Small intestine (tissue), 7 donors: ENCODE data around the gene SRPK1. TPM values are rescaled to one million over a fixed set of nuclear protein-coding genes. Genes with fewer than 3 reads are reported as not detected.

Experiments
- DNase-seq, 2 donors: peaks; one replicate each; pipeline versions ENCODE4 v3.0.0 to v3.0.0-alpha.2; 2013
- FAIRE-seq: peaks from 2 replicates; lab custom pipeline; 2012; peaks lifted over from hg19 to GRCh38; lab: Jason Lieb, UNC
- H3K27ac ChIP-seq, 3 donors: one replicate each; pipeline ENCODE4 v1.5.1; 2013; ENCODE audit warnings: low read length in 2 of 3, mild to moderate bottlenecking in 2 of 3, control low read depth in 1 of 3, inconsistent platforms in 1 of 3, low read depth in 1 of 3, moderate library complexity in 1 of 3
- H3K27me3 ChIP-seq, 3 donors: one replicate each; pipeline ENCODE4 v1.6.1; 2013; ENCODE audit warnings: low read length in 3 of 3, inconsistent platforms in 1 of 3; ENCODE audit not compliant: control insufficient read depth in 3 of 3, insufficient read depth in 3 of 3
- H3K36me3 ChIP-seq, 3 donors: one replicate each; pipeline ENCODE4 v1.6.1; 2013; ENCODE audit warnings: low read length in 3 of 3, inconsistent platforms in 1 of 3, low read depth in 1 of 3, mild to moderate bottlenecking in 1 of 3, moderate library complexity in 1 of 3; ENCODE audit not compliant: control insufficient read depth in 3 of 3, insufficient read depth in 2 of 3
- H3K4me1 ChIP-seq, 3 donors: one replicate each; pipeline ENCODE4 v1.6.1; 2013; ENCODE audit warnings: low read length in 2 of 3, inconsistent platforms in 1 of 3, low read depth in 1 of 3, mild to moderate bottlenecking in 1 of 3, moderate library complexity in 1 of 3; ENCODE audit not compliant: control insufficient read depth in 3 of 3, insufficient read depth in 2 of 3
- H3K4me3 ChIP-seq, 3 donors: one replicate each; pipeline ENCODE4 v1.5.1; 2013; ENCODE audit warnings: low read length in 3 of 3, control low read depth in 1 of 3, inconsistent platforms in 1 of 3, low read depth in 1 of 3, mild to moderate bottlenecking in 1 of 3, moderate library complexity in 1 of 3
- H3K9me3 ChIP-seq, 2 donors: one replicate each; pipeline ENCODE4 v1.6.1; 2013; ENCODE audit warnings: low read depth in 1 of 2, low read length in 1 of 2; ENCODE audit not compliant: control insufficient read depth in 2 of 2, insufficient read depth in 1 of 2
- WGBS, 3 donors: extraction: QIAGEN DNeasy Blood & Tissue Kit; methylation state at CpG; one replicate each; pipeline ENCODE4 v1.1.7; 2013; 5-methylcytosine and 5-hydroxymethylcytosine counted together
- polyA plus RNA-seq, 4 donors: library from polyadenylated mRNA; stranded (reverse) in 3 of 4; unstranded in 1 of 4; fragments of 200-250 nt in 3 of 4; fragments of 120-200 nt in 1 of 4; gene quantifications; one replicate each; pipeline versions ENCODE4 v1.2.1 to v1.2.3, GENCODE V29; 2013
- donor health status: healthy with polysubstance abuse.
- donor health status: control.
- donor health status: control.
- donor health status: Bipolar disorder and iron deficiency.
- donor health status: healthy.

SRPK1 gene
- polyA plus RNA-seq, 4 donors = 14.9 to 48.0 (median 30.6) TPM

DNA sequence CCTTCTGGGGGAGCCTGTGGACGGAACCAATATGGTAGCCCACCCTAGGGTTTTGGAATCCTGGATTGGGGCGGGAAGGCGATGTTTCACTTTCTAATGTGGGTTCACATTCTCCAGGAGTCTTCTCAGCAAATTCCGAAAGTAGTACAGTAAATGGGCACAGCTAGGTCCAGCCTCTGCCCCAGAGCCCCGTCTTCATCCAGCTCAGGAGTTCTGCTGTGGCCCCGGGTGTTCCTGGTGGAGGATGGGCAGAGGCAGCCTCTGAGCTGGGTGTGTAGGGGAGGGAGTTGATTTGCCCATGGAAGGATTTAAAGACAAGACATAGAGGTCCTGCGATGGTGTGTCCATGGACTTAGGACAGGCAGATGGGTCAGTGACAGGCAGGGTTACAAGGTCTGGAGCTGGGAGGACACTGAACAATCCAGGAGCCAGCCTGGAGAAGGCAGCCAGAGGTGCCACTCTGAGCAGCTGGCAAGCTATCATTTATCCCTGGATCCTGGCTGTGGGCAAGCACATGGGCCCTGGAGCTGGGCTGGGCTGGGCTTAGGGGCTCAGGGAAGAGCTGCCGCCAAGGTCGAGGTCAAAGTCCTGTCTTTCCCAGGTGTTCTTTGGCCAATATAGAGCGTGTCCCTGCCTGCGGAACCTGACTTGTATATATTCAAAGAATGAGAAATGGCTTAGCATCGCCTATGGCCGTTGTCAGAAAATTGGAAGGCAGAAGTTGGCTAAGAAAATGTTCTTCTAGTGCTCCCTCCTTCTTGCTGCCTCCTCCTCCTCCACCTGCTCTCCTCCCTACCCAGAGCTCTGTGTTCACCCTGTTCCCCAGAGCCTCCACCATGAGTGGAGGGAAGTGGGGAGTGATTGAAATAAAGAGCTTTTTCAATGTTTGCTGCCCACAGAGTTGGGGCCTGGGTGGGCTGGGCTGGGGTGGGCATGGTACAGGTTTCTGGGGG, 133.4 kb downstream of the SRPK1 start:
- H3K27me3 ChIP-seq = peaks cover 0 to 38% (median 14%) of the 10 kb centered on the region in 3 donors
- WGBS, 3 donors = 38 to 73% (median 50%) methylated on average over 13 of the region's 13 CpGs
- no peaks in the 10 kb centered on the region for H3K9me3 ChIP-seq
- no peaks in the 10 kb centered on the region for H3K4me1 ChIP-seq
- no peaks in the 10 kb centered on the region for H3K36me3 ChIP-seq
- no peak overlapping the region for H3K27ac ChIP-seq
- no peak overlapping the region for H3K4me3 ChIP-seq
- FAIRE-seq = no peak
- DNase-seq = peak in 1 of 2 donors; percentile 14

DNA sequence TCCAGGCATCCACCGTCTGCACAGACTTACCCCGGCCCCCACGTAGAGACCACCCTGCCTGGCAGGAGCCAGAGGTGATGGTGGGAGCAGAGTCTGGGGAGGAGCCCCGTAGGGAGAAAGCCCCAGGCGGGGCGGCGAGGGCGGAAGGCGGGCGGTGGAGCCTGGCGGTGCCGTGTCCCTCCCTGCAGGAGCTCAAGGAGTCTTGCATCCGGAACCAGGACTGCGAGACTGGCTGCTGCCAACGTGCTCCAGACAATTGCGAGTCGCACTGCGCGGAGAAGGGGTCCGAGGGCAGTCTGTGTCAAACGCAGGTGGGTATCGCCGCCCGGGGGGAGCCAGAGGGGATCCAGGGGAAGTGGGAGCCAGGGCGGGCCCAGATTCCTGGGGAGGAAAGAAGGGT, 134.1 kb downstream of the SRPK1 start:
- DNase-seq (no peak), FAIRE-seq (no peak)
- 42 to 57% (median 46%) methylated on average over 25 of the region's 25 CpGs for WGBS, 3 donors
- no peak overlapping the region for H3K27ac ChIP-seq
- H3K27me3 ChIP-seq = peaks cover 0 to 38% (median 11%) of the 10 kb centered on the region in 3 donors
- no peak overlapping the region for H3K4me3 ChIP-seq
- H3K9me3 ChIP-seq = no peaks in the 10 kb centered on the region
- no peaks in the 10 kb centered on the region for H3K36me3 ChIP-seq
- H3K4me1 ChIP-seq = no peaks in the 10 kb centered on the region

DNA sequence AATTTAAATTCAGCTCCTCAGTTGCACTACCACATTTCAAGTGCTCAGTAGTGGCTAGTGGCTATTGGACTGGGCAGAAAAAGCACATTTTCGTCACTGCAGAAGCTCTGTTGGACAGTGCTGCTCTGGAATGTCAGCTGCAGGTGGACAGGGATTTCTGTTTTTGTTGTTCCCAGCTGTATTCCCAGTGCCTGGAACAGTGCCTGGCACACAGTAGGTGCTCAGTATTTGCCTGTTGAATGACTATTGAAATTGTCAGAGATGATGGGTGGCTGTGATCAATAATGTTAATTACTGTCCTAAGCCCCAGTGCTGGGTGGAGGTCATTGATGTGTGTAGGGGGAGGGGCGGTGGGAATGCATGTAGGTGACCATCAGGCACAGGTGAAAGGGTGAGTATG, 134.6 kb downstream of the SRPK1 start:
- no peaks in the 10 kb centered on the region for H3K4me1 ChIP-seq
- H3K27ac ChIP-seq = no peak overlapping the region
- no peaks in the 10 kb centered on the region for H3K9me3 ChIP-seq
- H3K36me3 ChIP-seq = no peaks in the 10 kb centered on the region
- 60 to 70% (median 67%) methylated on average over 2 of the region's 2 CpGs for WGBS, 3 donors
- no peak for FAIRE-seq
- peaks cover 0 to 38% (median 11%) of the 10 kb centered on the region in 3 donors for H3K27me3 ChIP-seq
- H3K4me3 ChIP-seq = no peak overlapping the region
- no peak for DNase-seq

DNA sequence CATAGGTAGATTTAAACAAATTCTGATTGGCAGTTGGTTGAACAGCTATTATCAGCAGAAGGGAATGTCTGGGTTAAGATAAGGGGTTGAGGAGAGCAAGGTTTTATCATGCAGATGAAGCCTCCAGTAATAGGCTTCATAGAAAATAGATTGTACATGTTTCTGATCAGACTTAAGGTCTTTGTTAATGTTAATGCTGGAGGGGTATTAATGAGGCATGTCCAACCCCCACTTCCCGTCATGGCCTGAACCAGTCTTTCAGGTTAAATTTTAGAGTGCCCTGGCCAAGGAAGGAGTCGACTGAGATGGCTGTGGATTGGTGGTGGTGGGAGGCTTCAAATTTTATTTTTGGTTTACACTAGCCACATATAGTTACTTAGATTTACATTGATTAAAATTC, 136.7 kb downstream of the SRPK1 start:
- DNase-seq (no peak), FAIRE-seq (no peak)
- Histone ChIP-seq H3K27me3 (peaks cover 0 to 38% (median 11%) of the 10 kb centered on the region in 3 donors), H3K9me3 (no peaks in the 10 kb centered on the region), H3K4me1 (no peaks in the 10 kb centered on the region), H3K27ac (no peak overlapping the region), H3K4me3 (no peak overlapping the region), H3K36me3 (no peaks in the 10 kb centered on the region)
- 53 to 67% (median 67%) methylated on average over 2 of the region's 2 CpGs for WGBS, 3 donors

Other genes starting within 250 kb of the SRPK1 start
- gene FKBP5, start 232.2 kb downstream of the SRPK1 start, polyA plus RNA-seq = 100 to 1,000 TPM in 2 of 4 donors, 10 to 100 TPM in 1, 1 to 10 TPM in 1; 8.7 to 150 (median 88.9) TPM
- 1 to 10 TPM in 1 of 4 donors, under 1 TPM in 2, not detected in 1; 0.41 to 2.5 (median 0.72) TPM for gene ARMC12, start 184.1 kb downstream of the SRPK1 start, polyA plus RNA-seq
- gene CLPSL2, start 144.5 kb downstream of the SRPK1 start, polyA plus RNA-seq = not detected
- not detected for gene CLPSL1, start 140.1 kb downstream of the SRPK1 start, polyA plus RNA-seq
- 10 to 100 TPM in 2 of 4 donors, 1 to 10 TPM in 1, not detected in 1; 1.3 to 14.5 (median 12.2) TPM for gene CLPS, start 123.8 kb downstream of the SRPK1 start, polyA plus RNA-seq
- under 1 TPM in 2 of 4 donors, not detected in 2; 0.04 to 0.12 TPM for gene LHFPL5, start 115.7 kb downstream of the SRPK1 start, polyA plus RNA-seq
- under 1 TPM in 2 of 4 donors, not detected in 2; 0.15 to 0.16 TPM for gene SLC26A8, start 103.5 kb upstream of the SRPK1 start, polyA plus RNA-seq
- 10 to 100 TPM; 22.4 to 72.3 (median 32.2) TPM for gene MAPK14, start 106.7 kb upstream of the SRPK1 start, polyA plus RNA-seq
- 100 to 1,000 TPM in 2 of 4 donors, 10 to 100 TPM in 2; 86.7 to 161 (median 102) TPM for gene MAPK13, start 209.4 kb upstream of the SRPK1 start, polyA plus RNA-seq